OCI-LY7 (cell line): ENCODE measurements around the gene TCP1. TPM values are rescaled to one million over a fixed set of nuclear protein-coding genes. Genes with fewer than 3 reads are reported as not detected.

Source experiments
- BruUV-seq: library from RNA; stranded (reverse); fragments of 400-500 nt; replicated peaks from 2 replicates; lab custom pipeline; 2021; lab: Mats Ljungman, UMichigan
- CTCF ChIA-PET: fragments of 300-600 bp; sonication (Branson Sonifier 250); formaldehyde crosslinking; loops from one replicate; lab custom pipeline; 2022; ENCODE audit warnings: antibody characterized with exemption; ENCODE audit not compliant: unreplicated experiment; lab: Charles Lee
- POLR2A ChIA-PET: fragments of 300-600 bp; sonication (Branson Sonifier 250); formaldehyde crosslinking; loops from one replicate; lab custom pipeline; 2022; ENCODE audit warnings: antibody characterized with exemption; lab: Charles Lee
- DNase-seq: peaks from one replicate; pipeline ENCODE4 v3.0.0-alpha.2; 2015; ENCODE audit warnings: low spot score
- H2AFZ ChIP-seq: fragments of 200-600 bp; sonication (generic), shearing (Covaris generic); 2 replicates; pipeline ENCODE4 v1.6.1; 2014; ENCODE audit warnings: mild to moderate bottlenecking, antibody characterized with exemption, low read length, moderate library complexity
- H3K27ac ChIP-seq: fragments of 200-600 bp; sonication (generic); 2 replicates; pipeline ENCODE4 v1.5.1; 2014; ENCODE audit warnings: mixed run types, low read depth, mild to moderate bottlenecking, moderate library complexity, low read length, inconsistent platforms; ENCODE audit not compliant: poor library complexity, severe bottlenecking
- H3K36me3 ChIP-seq: fragments of 200-600 bp; sonication (generic); 2 replicates; pipeline ENCODE4 v1.6.1; 2014; ENCODE audit warnings: mild to moderate bottlenecking, antibody characterized with exemption, low read length, moderate library complexity, mixed read lengths; ENCODE audit not compliant: insufficient read depth
- H3K4me1 ChIP-seq: fragments of 200-600 bp; sonication (generic); 2 replicates; pipeline ENCODE4 v1.5.1; 2014; ENCODE audit warnings: mild to moderate bottlenecking, low read length; ENCODE audit not compliant: insufficient read depth, poor library complexity, severe bottlenecking
- H3K4me2 ChIP-seq: fragments of 200-600 bp; sonication (generic); 2 replicates; pipeline ENCODE4 v1.6.1; 2014; ENCODE audit warnings: mild to moderate bottlenecking, low read length
- H3K4me3 ChIP-seq: fragments of 200-600 bp; sonication (generic); 2 replicates; pipeline ENCODE4 v1.5.1; 2014; ENCODE audit warnings: mild to moderate bottlenecking, low read depth, low read length; ENCODE audit not compliant: poor library complexity, severe bottlenecking
- H3K79me2 ChIP-seq: fragments of 200-600 bp; sonication (generic); 2 replicates; pipeline ENCODE4 v1.6.1; 2016; ENCODE audit warnings: low read depth, mild to moderate bottlenecking, low read length, moderate library complexity, mixed read lengths; ENCODE audit not compliant: insufficient read depth
- H3K9me2 ChIP-seq: fragments of 200-600 bp; sonication (generic); 2 replicates; pipeline ENCODE4 v1.6.1; 2016; ENCODE audit warnings: mild to moderate bottlenecking, low read length, mixed read lengths; ENCODE audit not compliant: insufficient read depth
- H3K9me3 ChIP-seq: fragments of 200-600 bp; sonication (generic); 2 replicates; pipeline ENCODE4 v1.6.1; 2014; ENCODE audit warnings: mild to moderate bottlenecking, mixed run types, low read length, mixed read lengths
- H4K20me1 ChIP-seq: fragments of 200-600 bp; sonication (generic); 2 replicates; pipeline ENCODE4 v1.6.1; 2014; ENCODE audit warnings: mild to moderate bottlenecking, antibody characterized with exemption, low read length, moderate library complexity, mixed read lengths; ENCODE audit not compliant: insufficient read depth
- EZH2phosphoT487 ChIP-seq: fragments of 200-600 bp; sonication (generic); IDR thresholded peaks from 2 replicates; pipeline ENCODE4 v1.6.1; 2018; ENCODE audit warnings: low read depth, borderline replicate concordance, mild to moderate bottlenecking, mixed run types, antibody characterized with exemption, low read length, moderate library complexity, mixed read lengths
- intact Hi-C: fragments of 100-400 bp; cut with micrococcal nuclease; formaldehyde crosslinking; loops from one replicate; pipeline ENCODE4 v1.10.0; 2022; ENCODE audit not compliant: unreplicated experiment
- total RNA-seq, 2 experiments: library from RNA; depleted of rRNA in 1 of 2; stranded (reverse); fragments of >200 nt in 1 of 2; shearing (Covaris generic) in 1 of 2; gene quantifications; 2 replicates each; pipeline ENCODE4 v1.2.3, GENCODE V29; 2014 to 2022
- TF ChIP-seq, protein P1 (sequence below): fragments of 200-600 bp; sonication (generic); conservative IDR thresholded peaks from 2 replicates; pipeline ENCODE4 v1.5.1; 2014; ENCODE audit warnings: mild to moderate bottlenecking, antibody characterized with exemption, low read length, moderate library complexity, mixed read lengths

TCP1 gene
- total RNA-seq, 2 experiments from 2014 or later = 319 to 386 TPM

DNA sequence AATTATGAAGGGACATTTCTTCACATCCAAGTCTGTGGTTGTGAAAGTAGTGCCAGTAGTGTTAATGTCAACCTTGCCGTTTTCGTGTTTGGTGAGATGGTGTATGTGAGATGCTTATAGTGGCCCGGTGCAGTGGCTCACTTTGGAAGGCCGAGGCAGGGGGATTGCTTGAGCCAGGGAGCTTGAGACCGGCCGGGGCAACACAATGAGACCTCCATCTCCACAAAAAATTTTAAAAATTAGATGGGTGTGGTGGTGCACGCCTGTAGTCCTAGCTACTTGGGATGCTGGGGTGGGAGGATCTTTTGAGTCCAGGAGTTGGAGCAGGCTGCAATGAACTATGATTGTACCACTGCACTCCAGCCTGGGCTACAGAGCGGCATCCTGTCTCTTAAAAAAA lies 48.1 kb upstream of the TCP1 start:
- no peak overlapping the region for H3K4me3 ChIP-seq
- no peak overlapping the region for H2AFZ ChIP-seq
- H3K4me1 ChIP-seq = peaks cover 26% of the 10 kb centered on the region
- ChIA-PET CTCF (no interaction called here), POLR2A (interaction anchor here (0.7 kb wide), 1 partner anchor 13 kb away, joined by 3 read pairs; no protein-coding TSS in a partner anchor)
- H4K20me1 ChIP-seq = no peaks in the 10 kb centered on the region
- no peaks in the 10 kb centered on the region for H3K36me3 ChIP-seq
- no peaks in the 10 kb centered on the region for H3K9me3 ChIP-seq
- H3K27ac ChIP-seq = no peak overlapping the region
- no peak for DNase-seq
- BruUV-seq = no TSS peak
- no peaks in the 10 kb centered on the region for H3K9me2 ChIP-seq
- H3K79me2 ChIP-seq = no peaks in the 10 kb centered on the region
- no peak overlapping the region for H3K4me2 ChIP-seq
- intact Hi-C loops = no loop called here
- TF ChIP-seq EZH2phosphoT487 = no peak
- TF ChIP-seq, protein P1, sequence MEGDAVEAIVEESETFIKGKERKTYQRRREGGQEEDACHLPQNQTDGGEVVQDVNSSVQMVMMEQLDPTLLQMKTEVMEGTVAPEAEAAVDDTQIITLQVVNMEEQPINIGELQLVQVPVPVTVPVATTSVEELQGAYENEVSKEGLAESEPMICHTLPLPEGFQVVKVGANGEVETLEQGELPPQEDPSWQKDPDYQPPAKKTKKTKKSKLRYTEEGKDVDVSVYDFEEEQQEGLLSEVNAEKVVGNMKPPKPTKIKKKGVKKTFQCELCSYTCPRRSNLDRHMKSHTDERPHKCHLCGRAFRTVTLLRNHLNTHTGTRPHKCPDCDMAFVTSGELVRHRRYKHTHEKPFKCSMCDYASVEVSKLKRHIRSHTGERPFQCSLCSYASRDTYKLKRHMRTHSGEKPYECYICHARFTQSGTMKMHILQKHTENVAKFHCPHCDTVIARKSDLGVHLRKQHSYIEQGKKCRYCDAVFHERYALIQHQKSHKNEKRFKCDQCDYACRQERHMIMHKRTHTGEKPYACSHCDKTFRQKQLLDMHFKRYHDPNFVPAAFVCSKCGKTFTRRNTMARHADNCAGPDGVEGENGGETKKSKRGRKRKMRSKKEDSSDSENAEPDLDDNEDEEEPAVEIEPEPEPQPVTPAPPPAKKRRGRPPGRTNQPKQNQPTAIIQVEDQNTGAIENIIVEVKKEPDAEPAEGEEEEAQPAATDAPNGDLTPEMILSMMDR = no peak

DNA sequence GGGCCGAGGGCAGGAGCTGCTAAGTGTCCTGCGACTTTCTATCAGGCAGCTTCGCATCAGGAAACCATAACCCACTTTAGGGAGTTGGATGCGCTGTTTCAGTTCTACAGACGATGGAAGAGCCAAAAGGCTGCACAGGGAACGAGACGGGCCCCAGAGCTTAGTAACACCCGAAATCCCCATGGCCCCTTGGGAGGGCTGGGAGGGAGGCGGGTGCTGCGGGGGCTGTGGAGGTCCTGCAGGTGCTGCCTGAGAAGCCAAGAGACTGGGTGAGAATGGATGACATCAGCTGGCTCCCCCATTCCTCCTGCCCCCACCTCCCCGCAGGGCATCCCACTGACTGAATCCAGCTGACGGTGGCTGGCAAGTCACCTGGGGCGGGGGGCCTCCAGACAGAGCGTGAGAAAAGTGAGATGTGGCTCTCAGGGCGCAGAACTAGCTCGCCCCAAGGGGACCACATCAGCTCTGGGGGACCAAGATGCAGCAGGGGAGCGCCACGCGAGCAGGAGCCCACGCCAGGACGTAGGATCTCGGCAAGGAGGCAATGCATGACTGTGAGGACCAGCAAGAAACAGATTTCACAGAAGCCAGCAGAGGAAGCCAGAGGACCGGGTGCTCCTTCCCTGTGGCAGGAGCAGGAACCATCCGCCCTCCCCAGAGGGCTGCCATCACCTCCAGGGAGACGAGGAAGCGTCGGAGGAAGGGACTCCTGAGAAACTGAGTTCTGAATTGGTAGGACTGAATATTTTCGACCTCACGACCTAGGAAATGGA lies 47.5 kb upstream of the TCP1 start:
- Histone ChIP-seq H3K36me3 (no peaks in the 10 kb centered on the region), H2AFZ (no peak overlapping the region), H3K4me3 (no peak overlapping the region), H3K27ac (no peak overlapping the region), H3K9me3 (no peaks in the 10 kb centered on the region), H3K4me2 (no peak overlapping the region), H3K9me2 (no peaks in the 10 kb centered on the region), H3K4me1 (peaks cover 30% of the 10 kb centered on the region), H3K79me2 (no peaks in the 10 kb centered on the region), H4K20me1 (no peaks in the 10 kb centered on the region)
- no TSS peak for BruUV-seq
- ChIA-PET POLR2A (interaction anchor here (0.7 kb wide), 1 partner anchor 13 kb away, joined by 3 read pairs; no protein-coding TSS in a partner anchor), CTCF (no interaction called here)
- intact Hi-C loops = no loop called here
- TF ChIP-seq, protein P1 = no peak
- TF ChIP-seq EZH2phosphoT487 = no peak
- DNase-seq = no peak

DNA sequence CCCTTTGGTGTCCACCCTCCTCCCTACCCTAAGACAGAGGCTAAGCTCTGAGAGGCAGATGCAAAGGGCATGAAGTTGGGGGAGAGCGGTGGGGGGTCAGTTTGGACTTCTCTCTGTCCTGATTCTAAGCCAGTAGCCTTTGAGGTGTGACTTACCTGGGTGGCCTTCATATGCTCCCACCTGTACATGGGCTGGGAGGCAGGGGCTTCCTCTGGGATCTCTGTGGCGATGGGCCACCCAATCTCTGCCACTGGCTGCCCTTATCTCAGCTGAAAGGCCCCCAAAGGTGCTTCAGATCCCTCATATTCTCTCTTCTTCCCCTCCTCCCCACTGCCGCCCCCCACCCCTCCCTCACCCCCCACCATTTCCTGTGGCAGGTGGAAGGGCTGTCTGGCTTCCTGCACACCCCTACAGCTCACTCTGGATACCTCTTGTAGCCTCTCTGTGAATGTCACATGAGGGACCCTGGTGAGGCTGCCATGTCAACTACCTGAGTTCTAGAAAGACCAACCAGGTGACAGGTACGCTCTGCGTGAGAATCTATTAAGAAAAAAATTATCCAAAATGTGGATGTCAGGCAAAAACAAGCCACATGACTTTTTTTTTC lies 44.7 kb upstream of the TCP1 start:
- POLR2A ChIA-PET = interaction anchor here (0.6 to 1.6 kb wide), 7 partner anchors 18 to 203 kb away, joined by 3 to 4 read pairs (median 3); partner anchors contain the start of gene MRPL18
- no peaks in the 10 kb centered on the region for H4K20me1 ChIP-seq
- H3K9me3 ChIP-seq = no peaks in the 10 kb centered on the region
- peak overlapping the region; percentile 49; the same call in 1 of the 2 replicates for H2AFZ ChIP-seq
- H3K4me3 ChIP-seq = no peak overlapping the region
- H3K27ac ChIP-seq = no peak overlapping the region
- intact Hi-C loops = no loop called here
- peaks cover 55% of the 10 kb centered on the region for H3K4me1 ChIP-seq
- no peaks in the 10 kb centered on the region for H3K36me3 ChIP-seq
- no peaks in the 10 kb centered on the region for H3K9me2 ChIP-seq
- TF ChIP-seq, protein P1 = no peak
- TF ChIP-seq EZH2phosphoT487 = no peak
- no peaks in the 10 kb centered on the region for H3K79me2 ChIP-seq
- H3K4me2 ChIP-seq = peak overlapping the region; percentile 43
- BruUV-seq = no TSS peak
- peak; percentile 51 for DNase-seq
- CTCF ChIA-PET = no interaction called here
